ENCODE measurements around the gene DHRS7. TPM values are rescaled to one million over a fixed set of nuclear protein-coding genes. Genes with fewer than 3 reads are reported as not detected.

The DHRS7 gene
- total RNA-seq, 1 donor from 2014 or later = 43.6 TPM

GRCh38 chr14:60197629-60198303 lies 32.6 kb upstream of the DHRS7 start:
- intact Hi-C loops (cut with micrococcal nuclease) = no loop called here
- Mint-ChIP-seq H3K27ac (no peak overlapping the region), H3K4me3 (no peak overlapping the region), H3K4me1 (ENCODE audit: low read depth) (no peaks in the 10 kb centered on the region), H3K9me3 (peaks cover 12% of the 10 kb centered on the region), H3K36me3 (ENCODE audit: low read depth) (peaks cover 1% of the 10 kb centered on the region), H3K27me3 (ENCODE audit: insufficient read depth) (peaks cover 3% of the 10 kb centered on the region)
- no peak for DNase-seq (ENCODE audit: low spot score)

GRCh38 chr14:60196291-60196690 lies 31.1 kb upstream of the DHRS7 start:
- H3K36me3 Mint-ChIP-seq (ENCODE audit: low read depth) = peaks cover 1% of the 10 kb centered on the region
- no peak for DNase-seq (ENCODE audit: low spot score)
- intact Hi-C loops (cut with micrococcal nuclease) = no loop called here
- no peak overlapping the region for H3K27ac Mint-ChIP-seq
- peaks cover 9% of the 10 kb centered on the region for H3K27me3 Mint-ChIP-seq (ENCODE audit: insufficient read depth)
- H3K4me1 Mint-ChIP-seq (ENCODE audit: low read depth) = no peaks in the 10 kb centered on the region
- peaks cover 12% of the 10 kb centered on the region for H3K9me3 Mint-ChIP-seq
- no peak overlapping the region for H3K4me3 Mint-ChIP-seq

- Mint-ChIP-seq H3K4me1 (ENCODE audit: low read depth) (no peaks in the 10 kb centered on the region), H3K36me3 (ENCODE audit: low read depth) (peaks cover 1% of the 10 kb centered on the region), H3K4me3 (no peak overlapping the region), H3K27ac (no peak overlapping the region), H3K27me3 (ENCODE audit: insufficient read depth) (peaks cover 9% of the 10 kb centered on the region), H3K9me3 (peaks cover 12% of the 10 kb centered on the region)
- DNase-seq (ENCODE audit: low spot score) = no peak
- intact Hi-C loops (cut with micrococcal nuclease) = no loop called here
Observed at GRCh38 chr14:60195179-60195810, 30.1 kb upstream of the DHRS7 start.

- no peaks in the 10 kb centered on the region for H3K9me3 Mint-ChIP-seq
- H3K27ac Mint-ChIP-seq = no peak overlapping the region
- no peaks in the 10 kb centered on the region for H3K4me1 Mint-ChIP-seq (ENCODE audit: low read depth)
- no peaks in the 10 kb centered on the region for H3K36me3 Mint-ChIP-seq (ENCODE audit: low read depth)
- intact Hi-C loops (cut with micrococcal nuclease) = loop anchor here (5.0 to 10.0 kb wide), 2 partner anchors 77 to 375 kb away; no protein-coding TSS in a partner anchor
- peaks cover 8% of the 10 kb centered on the region for H3K27me3 Mint-ChIP-seq (ENCODE audit: insufficient read depth)
- no peak overlapping the region for H3K4me3 Mint-ChIP-seq
- no peak for DNase-seq (ENCODE audit: low spot score)
Observed at GRCh38 chr14:60189923-60190840, 25.0 kb upstream of the DHRS7 start.

DNA sequence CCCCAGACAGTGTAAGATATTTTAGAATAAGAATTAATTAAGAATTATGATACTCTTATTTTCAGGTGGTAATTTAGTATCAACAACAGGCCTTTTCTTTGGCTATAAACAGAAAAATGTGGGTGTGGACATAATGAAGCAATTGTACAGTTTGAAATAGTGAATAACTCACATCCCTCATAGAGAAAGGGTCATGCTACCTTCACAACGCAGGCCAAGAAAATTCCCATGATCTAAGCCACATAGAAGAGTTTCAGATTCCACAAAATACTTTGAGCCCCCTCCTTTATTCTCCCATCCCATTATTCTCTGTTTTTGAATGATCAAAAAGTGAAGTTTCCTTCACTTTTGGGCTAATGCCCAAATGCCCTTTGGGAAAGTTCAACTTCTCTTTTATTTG lies 23.5 kb upstream of the DHRS7 start:
- H3K36me3 Mint-ChIP-seq (ENCODE audit: low read depth) = no peaks in the 10 kb centered on the region
- H3K4me3 Mint-ChIP-seq = no peak overlapping the region
- no peaks in the 10 kb centered on the region for H3K9me3 Mint-ChIP-seq
- intact Hi-C loops (cut with micrococcal nuclease) = loop anchor here (5.0 to 10.0 kb wide), 2 partner anchors 79 to 376 kb away; no protein-coding TSS in a partner anchor
- DNase-seq (ENCODE audit: low spot score) = no peak
- H3K4me1 Mint-ChIP-seq (ENCODE audit: low read depth) = peaks cover 5% of the 10 kb centered on the region
- H3K27ac Mint-ChIP-seq = no peak overlapping the region
- peaks cover 8% of the 10 kb centered on the region for H3K27me3 Mint-ChIP-seq (ENCODE audit: insufficient read depth)

- no peaks in the 10 kb centered on the region for H3K36me3 Mint-ChIP-seq (ENCODE audit: low read depth)
- intact Hi-C loops (cut with micrococcal nuclease) = loop anchor here (5.0 to 10.0 kb wide), 2 partner anchors 79 to 377 kb away; no protein-coding TSS in a partner anchor
- no peaks in the 10 kb centered on the region for H3K9me3 Mint-ChIP-seq
- no peak overlapping the region for H3K4me3 Mint-ChIP-seq
- H3K27me3 Mint-ChIP-seq (ENCODE audit: insufficient read depth) = peaks cover 8% of the 10 kb centered on the region
- DNase-seq (ENCODE audit: low spot score) = no peak
- H3K4me1 Mint-ChIP-seq (ENCODE audit: low read depth) = peaks cover 11% of the 10 kb centered on the region
- no peak overlapping the region for H3K27ac Mint-ChIP-seq
Observed at GRCh38 chr14:60188115-60188514, 22.9 kb upstream of the DHRS7 start.

DNA sequence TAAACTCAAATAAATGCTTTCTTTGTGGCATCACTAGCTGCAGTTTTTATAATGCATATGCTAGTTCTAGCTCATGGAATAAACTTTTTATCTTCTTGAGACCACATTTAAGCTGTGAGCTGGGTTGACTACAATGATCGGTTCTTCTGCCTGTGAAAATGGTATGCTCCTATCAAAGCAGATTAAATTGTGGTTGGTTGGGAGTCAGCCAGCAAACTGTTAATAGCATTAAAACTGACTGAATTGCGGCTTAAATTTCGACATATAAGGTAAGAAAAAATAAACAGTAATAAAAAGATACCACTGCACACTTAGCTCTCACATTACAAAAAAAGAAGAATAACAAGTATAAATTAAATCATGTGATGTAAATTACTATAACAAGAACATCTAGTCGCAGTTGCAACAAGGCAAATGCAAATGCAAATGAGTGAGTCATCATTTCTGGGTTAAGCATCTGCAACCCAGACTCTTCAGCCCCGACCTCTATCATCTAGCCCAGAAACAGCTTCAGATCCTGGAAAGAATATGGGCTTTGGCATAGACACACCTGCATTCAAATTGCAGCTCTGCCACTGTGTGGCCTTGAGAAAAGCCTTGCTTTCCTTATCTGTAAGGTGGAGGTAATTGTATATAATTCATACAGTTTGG lies 19.8 kb upstream of the DHRS7 start:
- H3K4me1 Mint-ChIP-seq (ENCODE audit: low read depth) = peaks cover 13% of the 10 kb centered on the region
- no peak overlapping the region for H3K27ac Mint-ChIP-seq
- no peak for DNase-seq (ENCODE audit: low spot score)
- peaks cover 2% of the 10 kb centered on the region for H3K27me3 Mint-ChIP-seq (ENCODE audit: insufficient read depth)
- H3K36me3 Mint-ChIP-seq (ENCODE audit: low read depth) = no peaks in the 10 kb centered on the region
- intact Hi-C loops (cut with micrococcal nuclease) = loop anchor here (1.0 to 10.0 kb wide), 11 partner anchors 21 to 1058 kb away; no protein-coding TSS in a partner anchor
- H3K4me3 Mint-ChIP-seq = no peak overlapping the region
- H3K9me3 Mint-ChIP-seq = no peaks in the 10 kb centered on the region

GRCh38 chr14:60184146-60184904 lies 19.1 kb upstream of the DHRS7 start:
- peaks cover 13% of the 10 kb centered on the region for H3K4me1 Mint-ChIP-seq (ENCODE audit: low read depth)
- intact Hi-C loops (cut with micrococcal nuclease) = loop anchor here (1.0 to 10.0 kb wide), 10 partner anchors 20 to 1057 kb away; no protein-coding TSS in a partner anchor
- H3K27ac Mint-ChIP-seq = peak overlapping the region; percentile 67
- no peaks in the 10 kb centered on the region for H3K27me3 Mint-ChIP-seq (ENCODE audit: insufficient read depth)
- DNase-seq (ENCODE audit: low spot score) = no peak
- H3K9me3 Mint-ChIP-seq = no peaks in the 10 kb centered on the region
- H3K36me3 Mint-ChIP-seq (ENCODE audit: low read depth) = no peaks in the 10 kb centered on the region
- peak overlapping the region; percentile 65 for H3K4me3 Mint-ChIP-seq

GRCh38 chr14:60183741-60184140 lies 18.5 kb upstream of the DHRS7 start:
- DNase-seq (ENCODE audit: low spot score) = no peak
- Mint-ChIP-seq H3K4me3 (peak overlapping the region; percentile 65), H3K27me3 (ENCODE audit: insufficient read depth) (no peaks in the 10 kb centered on the region), H3K9me3 (no peaks in the 10 kb centered on the region), H3K4me1 (ENCODE audit: low read depth) (peaks cover 13% of the 10 kb centered on the region), H3K27ac (peak overlapping the region; percentile 67), H3K36me3 (ENCODE audit: low read depth) (no peaks in the 10 kb centered on the region)
- intact Hi-C loops (cut with micrococcal nuclease) = loop anchor here (1.0 to 10.0 kb wide), 10 partner anchors 19 to 1056 kb away; no protein-coding TSS in a partner anchor

- no peaks in the 10 kb centered on the region for H3K9me3 Mint-ChIP-seq
- H3K36me3 Mint-ChIP-seq (ENCODE audit: low read depth) = no peaks in the 10 kb centered on the region
- H3K27ac Mint-ChIP-seq = no peak overlapping the region
- no peak for DNase-seq (ENCODE audit: low spot score)
- no peaks in the 10 kb centered on the region for H3K27me3 Mint-ChIP-seq (ENCODE audit: insufficient read depth)
- H3K4me1 Mint-ChIP-seq (ENCODE audit: low read depth) = peaks cover 13% of the 10 kb centered on the region
- no peak overlapping the region for H3K4me3 Mint-ChIP-seq
- intact Hi-C loops (cut with micrococcal nuclease) = loop anchor here (5.0 to 10.0 kb wide), 3 partner anchors 149 to 1056 kb away; no protein-coding TSS in a partner anchor
Observed at GRCh38 chr14:60183138-60183537, 17.9 kb upstream of the DHRS7 start.

- Mint-ChIP-seq H3K36me3 (ENCODE audit: low read depth) (peaks cover 1% of the 10 kb centered on the region), H3K27me3 (ENCODE audit: insufficient read depth) (no peaks in the 10 kb centered on the region), H3K9me3 (no peaks in the 10 kb centered on the region), H3K4me3 (no peak overlapping the region), H3K4me1 (ENCODE audit: low read depth) (peaks cover 13% of the 10 kb centered on the region), H3K27ac (no peak overlapping the region)
- DNase-seq (ENCODE audit: low spot score) = no peak
- intact Hi-C loops (cut with micrococcal nuclease) = no loop called here
Observed at GRCh38 chr14:60179431-60179869, 14.3 kb upstream of the DHRS7 start.
